ENCODE measurements around the gene DDX20. TPM values are rescaled to one million over a fixed set of nuclear protein-coding genes. Genes with fewer than 3 reads are reported as not detected.
"Not testable (repeated sequence)": the region's sequence is repeated elsewhere in the genome, so short reads cannot be mapped to it uniquely, and the experiment has no call there.

The DDX20 gene
- total RNA-seq, 2 donors from 2014 or later = 6.1 to 8.8 TPM

- H3K27ac ChIP-seq = peak overlapping the region; percentile 96 to 98
- peak; percentile 79 for DNase-seq (ENCODE audit: low spot score)
- H3K4me1 ChIP-seq = peaks cover 0 to 85% of the 10 kb centered on the region in 2 donors
- peak overlapping the region; percentile 62 to 65 for H3K4me3 ChIP-seq
- H3K27me3 ChIP-seq = no peaks in the 10 kb centered on the region
- no peak for TF ChIP-seq CTCF (IDR thresholded peaks at IDR 0.05)
- no peaks in the 10 kb centered on the region for H3K9me3 ChIP-seq
- no peaks in the 10 kb centered on the region for H3K36me3 ChIP-seq
These were observed 15.6 kb upstream of the DDX20 start for GRCh38 chr1:111739925-111740765.

GRCh38 chr1:111742292-111742691 is 13.4 kb upstream of the DDX20 start:
- DNase-seq (ENCODE audit: low spot score); H3K4me3 ChIP-seq; H3K27me3 ChIP-seq; H3K9me3 ChIP-seq; H3K36me3 ChIP-seq: not testable (repeated sequence)
- peaks cover 0 to 81% of the 10 kb centered on the region in 2 donors for H3K4me1 ChIP-seq
- H3K27ac ChIP-seq = peak overlapping the region; percentile 62 to 87

GRCh38 chr1:111742938-111743549 is 12.7 kb upstream of the DDX20 start:
- Histone ChIP-seq H3K36me3 (no peaks in the 10 kb centered on the region), H3K27me3 (no peaks in the 10 kb centered on the region), H3K27ac (peak overlapping the region; percentile 62 to 87), H3K9me3 (no peaks in the 10 kb centered on the region), H3K4me1 (peaks cover 0 to 73% of the 10 kb centered on the region in 2 donors), H3K4me3 (no peak overlapping the region)
- TF ChIP-seq CTCF (IDR thresholded peaks at IDR 0.05) = no peak
- DNase-seq (ENCODE audit: low spot score) = no peak

- peaks cover 0 to 68% of the 10 kb centered on the region in 2 donors for H3K4me1 ChIP-seq
- H3K27me3 ChIP-seq = no peaks in the 10 kb centered on the region
- peak overlapping the region; percentile 62 to 87 for H3K27ac ChIP-seq
- H3K36me3 ChIP-seq = no peaks in the 10 kb centered on the region
- H3K9me3 ChIP-seq = no peaks in the 10 kb centered on the region
- no peak for DNase-seq (ENCODE audit: low spot score)
- no peak for TF ChIP-seq CTCF (IDR thresholded peaks at IDR 0.05)
- H3K4me3 ChIP-seq = no peak overlapping the region
These were observed 12.0 kb upstream of the DDX20 start for GRCh38 chr1:111743679-111744101.

- Histone ChIP-seq H3K9me3 (no peaks in the 10 kb centered on the region), H3K4me1 (peaks cover 0 to 54% of the 10 kb centered on the region in 2 donors), H3K4me3 (no peak overlapping the region), H3K27me3 (no peaks in the 10 kb centered on the region), H3K27ac (peak overlapping the region in 1 of 2 donors; percentile 73), H3K36me3 (no peaks in the 10 kb centered on the region)
- no peak for DNase-seq (ENCODE audit: low spot score)
- no peak for TF ChIP-seq CTCF (IDR thresholded peaks at IDR 0.05)
These were observed 9.8 kb upstream of the DDX20 start for GRCh38 chr1:111745675-111746613.

All from right atrium auricular region (tissue), 2 donors.